ENCODE measurements around the gene SPRR3.
"Not testable (repeated sequence)": the region's sequence is repeated elsewhere in the genome, so short reads cannot be mapped to it uniquely, and the experiment has no call there.

The SPRR3 gene

GRCh38 chr1:152986578-152986977, 15.0 kb upstream of the SPRR3 start:
- DNase-seq: no peak

DNA sequence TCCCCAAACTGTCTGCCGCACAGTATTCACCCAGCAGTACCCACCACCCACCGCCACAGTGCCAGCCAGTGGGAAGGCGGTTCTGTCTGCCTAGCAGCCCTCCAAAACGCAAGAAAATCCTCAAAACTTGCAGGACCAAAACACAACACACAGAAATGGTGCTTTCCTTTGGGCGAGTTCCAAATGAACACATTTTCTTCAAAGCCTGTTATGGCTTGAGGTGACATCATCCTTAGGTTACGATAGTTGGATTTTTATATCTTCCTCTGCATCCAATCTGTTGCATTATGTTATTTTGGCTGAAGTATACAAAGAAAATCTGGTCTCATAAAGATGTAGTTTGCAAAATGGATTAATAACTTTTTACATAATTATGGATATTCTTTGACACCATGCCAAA, 8.4 kb upstream of the SPRR3 start:
- no peak for DNase-seq

- no peak for DNase-seq
Measured at GRCh38 chr1:152995842-152996241, 5.7 kb upstream of the SPRR3 start.

- DNase-seq: no peak
Measured at GRCh38 chr1:152996633-152997400, 4.7 kb upstream of the SPRR3 start.

DNA sequence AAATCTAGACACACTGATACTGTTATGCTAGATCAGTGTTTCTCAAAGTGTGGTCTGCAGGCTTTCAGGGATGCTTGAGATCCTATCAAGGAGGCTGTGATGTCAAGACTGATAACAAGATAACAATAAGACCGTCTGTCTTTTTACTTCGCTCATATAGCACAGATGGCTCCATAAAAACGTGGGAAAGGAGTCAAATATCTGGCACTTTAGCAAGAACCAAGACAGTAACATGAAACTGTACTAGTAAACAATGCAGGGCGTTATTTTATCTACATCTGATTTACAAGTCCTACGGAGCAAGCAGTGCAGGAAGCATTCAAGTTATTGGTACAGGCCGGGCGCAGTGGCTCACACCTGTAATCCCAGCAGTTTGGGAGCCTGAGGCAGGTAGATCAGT, 3.6 kb upstream of the SPRR3 start:
- no peak for DNase-seq

- no peak for DNase-seq
Measured at GRCh38 chr1:152998476-152998875, 3.1 kb upstream of the SPRR3 start.

DNA sequence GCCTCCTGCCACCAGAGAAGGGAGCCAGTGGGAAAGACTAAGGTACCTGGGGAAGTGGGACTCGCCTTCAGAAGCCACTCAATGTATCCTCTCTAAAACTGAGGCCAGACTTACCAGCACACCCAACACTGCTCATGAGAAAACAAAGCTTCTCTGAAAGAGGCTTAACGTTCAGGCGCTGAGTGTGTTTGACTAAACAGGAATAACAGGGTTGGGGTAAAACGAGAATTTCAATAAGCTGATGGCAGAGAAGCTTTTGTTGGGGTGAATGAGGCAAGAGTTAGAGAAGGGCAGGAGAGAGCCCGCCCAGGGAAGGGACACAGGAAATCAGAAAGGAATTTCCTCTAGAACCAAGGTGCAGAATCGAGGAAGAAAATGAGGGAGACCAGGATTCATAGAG, 1.7 kb upstream of the SPRR3 start:
- DNase-seq: no peak

- no peak for DNase-seq
Measured at GRCh38 chr1:153000294-153000693, 1.3 kb upstream of the SPRR3 start.

- DNase-seq: not testable (repeated sequence)
Measured at GRCh38 chr1:153011235-153011758, 9.7 kb downstream of the SPRR3 start.

- not testable (repeated sequence) for DNase-seq
Measured at GRCh38 chr1:153021829-153022228, 20.3 kb downstream of the SPRR3 start.

GRCh38 chr1:153022340-153022739, 20.8 kb downstream of the SPRR3 start:
- DNase-seq: not testable (repeated sequence)

DNA sequence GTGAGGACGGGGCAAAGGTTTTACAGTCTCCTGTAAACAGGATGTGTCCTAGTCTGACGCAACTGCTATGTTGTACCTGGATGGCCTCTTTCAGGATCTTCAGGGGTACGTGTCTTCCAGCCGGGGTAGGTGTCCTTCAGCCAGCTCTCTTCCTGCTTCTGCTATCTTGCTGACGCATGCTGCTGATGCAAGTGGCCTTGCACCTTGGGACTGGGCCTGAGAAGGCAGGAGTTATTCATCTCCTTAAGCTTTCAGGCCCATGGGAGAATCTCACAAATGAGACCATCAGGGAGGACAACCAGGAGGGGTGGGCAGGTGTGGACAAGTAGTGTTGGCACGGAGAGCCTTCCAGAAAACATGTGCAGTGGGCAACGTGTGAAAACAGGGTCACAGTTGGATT, 21.6 kb downstream of the SPRR3 start:
- DNase-seq: no peak

DNA sequence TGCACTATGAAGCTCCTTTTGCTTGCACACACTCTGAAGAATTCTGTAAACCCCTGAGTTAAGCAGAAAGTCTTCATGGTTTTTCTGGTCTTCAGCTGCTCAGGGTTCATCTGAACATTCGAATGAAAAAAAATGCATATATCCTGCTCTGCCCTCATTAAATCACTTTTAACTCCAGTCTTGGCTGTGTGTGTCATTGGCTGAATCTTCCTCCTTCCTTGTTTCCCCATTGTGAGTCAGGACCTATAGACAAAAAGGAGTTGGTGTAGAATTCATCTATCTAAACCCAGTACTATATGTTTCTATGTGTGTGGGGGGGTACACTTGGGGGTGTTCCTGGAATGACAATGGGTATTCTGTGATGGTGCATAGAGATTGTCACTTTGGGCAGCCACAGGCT, 22.9 kb downstream of the SPRR3 start:
- no peak for DNase-seq

GRCh38 chr1:153025797-153026196, 24.2 kb downstream of the SPRR3 start:
- DNase-seq: no peak

DNA sequence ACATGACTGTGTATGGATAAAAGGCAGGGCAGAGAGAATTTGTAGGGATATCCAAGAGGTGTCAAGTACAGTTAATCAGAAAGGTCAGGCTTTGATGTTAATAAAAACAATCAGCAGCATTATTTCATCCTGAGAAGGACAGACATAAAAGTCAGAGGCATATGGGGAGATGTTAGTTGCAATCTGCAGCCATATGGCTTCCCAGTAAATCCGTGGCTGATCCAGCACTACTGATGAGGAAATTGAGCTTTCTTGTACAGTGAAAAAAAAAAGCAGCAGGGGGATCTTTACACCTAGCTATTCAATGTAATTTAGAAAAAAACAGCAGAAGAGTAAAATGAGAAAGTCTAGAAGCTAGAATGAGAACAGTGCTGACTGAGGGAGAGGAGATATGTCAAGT, 27.2 kb downstream of the SPRR3 start:
- no peak for DNase-seq

- DNase-seq: no peak
Measured at GRCh38 chr1:153030895-153031294, 29.3 kb downstream of the SPRR3 start, which contains the start of gene SPRR1B. Gene SPRR1B (plus strand): TSS chr1:153031203. CDS start chr1:153032346, 1,143 bp downstream.

GRCh38 chr1:153032073-153032472, 30.5 kb downstream of the SPRR3 start:
- DNase-seq: no peak

DNA sequence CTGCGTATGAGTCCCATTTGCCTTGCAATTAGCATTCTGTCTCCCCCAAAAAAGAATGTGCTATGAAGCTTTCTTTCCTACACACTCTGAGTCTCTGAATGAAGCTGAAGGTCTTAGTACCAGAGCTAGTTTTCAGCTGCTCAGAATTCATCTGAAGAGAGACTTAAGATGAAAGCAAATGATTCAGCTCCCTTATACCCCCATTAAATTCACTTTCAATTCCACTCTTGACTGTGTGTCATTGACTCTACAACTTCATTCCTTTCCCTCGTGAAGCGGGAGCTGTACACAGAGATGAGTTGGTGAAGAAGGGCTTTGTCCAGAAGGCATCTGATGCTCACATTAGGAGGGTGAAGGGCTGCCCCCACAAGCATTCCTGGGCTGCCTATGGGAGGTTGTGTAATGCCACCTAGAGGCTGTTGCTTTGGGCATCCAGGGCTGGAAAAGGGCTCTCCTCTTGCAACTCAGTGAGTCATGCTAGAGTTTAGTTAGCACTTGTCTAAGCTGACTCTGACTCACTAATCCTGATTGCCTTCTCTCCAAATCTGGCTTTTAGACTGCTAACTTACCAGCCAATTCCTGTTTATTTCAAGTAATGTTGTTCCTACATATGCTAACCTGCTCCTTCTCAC, 31.2 kb downstream of the SPRR3 start:
- no peak for DNase-seq

- DNase-seq: no peak
Measured at GRCh38 chr1:153035211-153035610, 33.7 kb downstream of the SPRR3 start.

DNA sequence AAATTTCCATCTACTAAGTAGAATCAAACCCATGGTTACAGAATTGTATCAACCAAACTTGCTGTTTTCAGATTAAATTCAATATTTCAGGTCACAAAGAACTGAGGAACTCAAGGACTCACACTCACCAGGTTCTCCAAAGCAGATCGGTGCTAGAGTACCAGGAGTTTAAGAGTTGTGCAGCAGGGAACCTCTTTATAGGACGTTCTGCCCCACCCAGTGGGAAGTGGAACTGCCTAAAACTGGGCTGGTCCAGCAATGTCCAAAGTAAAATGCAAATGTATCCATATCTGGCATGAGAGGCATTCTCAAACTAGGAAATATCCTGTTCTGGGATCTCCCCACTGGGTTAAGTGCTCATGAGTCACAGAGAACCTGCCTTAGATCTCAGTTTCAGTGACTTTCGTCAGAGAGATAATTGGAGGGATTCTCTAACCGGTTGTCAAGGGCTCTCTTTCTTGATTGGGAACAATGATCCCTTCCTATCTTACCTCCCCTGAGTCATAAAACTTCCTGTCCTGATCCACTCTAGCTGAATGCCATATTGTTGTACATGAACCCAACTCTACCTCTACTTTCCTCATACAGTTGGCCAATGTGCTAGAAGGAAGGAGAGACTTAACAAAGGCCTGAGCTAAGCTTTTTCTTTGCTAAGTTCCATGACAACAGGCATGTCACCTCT, 39.5 kb downstream of the SPRR3 start, which contains the start of gene SPRR2D:
TSS of gene SPRR2D (minus strand) at position 171 of the 682 bp plus-strand sequence. CDS start 774 bp downstream, outside the sequence.
- no peak for DNase-seq

DNA sequence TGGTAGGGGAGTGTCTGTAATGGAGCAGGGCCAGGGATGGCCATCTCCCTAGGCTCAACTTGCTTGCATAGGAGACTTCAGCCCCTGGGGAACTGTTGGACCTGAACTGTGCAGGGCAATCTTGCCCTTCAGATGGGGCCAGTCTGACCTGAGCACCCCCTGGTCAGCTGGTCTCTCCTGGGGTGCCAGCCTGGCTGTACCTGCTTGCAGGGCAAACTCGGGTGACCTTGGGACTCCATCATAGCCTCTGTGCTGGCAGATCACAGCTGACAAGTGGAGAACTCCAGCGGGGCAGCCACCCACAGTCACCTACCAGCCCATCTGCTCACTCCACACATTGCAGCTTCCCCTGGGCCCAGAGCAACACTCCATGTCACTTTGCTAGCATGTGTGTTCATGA, 47.7 kb downstream of the SPRR3 start:
- no peak for DNase-seq

All from NCI-H1105 (cell line).